GM23338 (cell line): ENCODE data around the gene INPP4A. TPM values are rescaled to one million over a fixed set of nuclear protein-coding genes. Genes with fewer than 3 reads are reported as not detected.

Experiments used
- ATAC-seq: fragments of 200-7000 bp; cut with Tn5 transposase; 3 replicates; pipeline ENCODE4 v1.9.1; 2020
- DNase-seq: peaks from one replicate; pipeline ENCODE4 v3.0.0-alpha.2; 2015; ENCODE audit warnings: low spot score
- H2AFZ ChIP-seq: fragments of 200-600 bp; sonication (generic); 2 replicates; pipeline ENCODE4 v1.8.0; 2016; ENCODE audit warnings: antibody characterized with exemption, mild to moderate bottlenecking, moderate library complexity
- H3F3A ChIP-seq: fragments of 200-600 bp; sonication (generic); replicated peaks from 2 replicates; pipeline ENCODE4 v1.8.0; 2017; ENCODE audit warnings: antibody characterized with exemption, mixed run types, low read depth
- H3K27ac ChIP-seq: fragments of 200-600 bp; sonication (generic); 2 replicates; pipeline ENCODE4 v1.6.1; 2016; ENCODE audit warnings: low read depth
- H3K27me3 ChIP-seq: fragments of 200-600 bp; sonication (generic); 2 replicates; pipeline ENCODE4 v1.8.0; 2016; ENCODE audit warnings: mild to moderate bottlenecking, mixed run types, moderate library complexity; ENCODE audit not compliant: insufficient read depth
- H3K36me3 ChIP-seq: fragments of 200-600 bp; sonication (generic); 2 replicates; pipeline ENCODE4 v1.8.0; 2016; ENCODE audit warnings: mild to moderate bottlenecking; ENCODE audit not compliant: insufficient read depth
- H3K4me1 ChIP-seq: fragments of 200-600 bp; sonication (generic); 2 replicates; pipeline ENCODE4 v1.8.0; 2016; ENCODE audit warnings: mild to moderate bottlenecking, moderate library complexity; ENCODE audit not compliant: insufficient read depth
- H3K4me2 ChIP-seq: fragments of 200-600 bp; sonication (generic); 2 replicates; pipeline ENCODE4 v1.7.1; 2017; ENCODE audit warnings: mixed run types
- H3K4me3 ChIP-seq: fragments of 200-600 bp; sonication (generic); 2 replicates; pipeline ENCODE4 v1.6.1; 2016; ENCODE audit warnings: mixed run types
- H3K79me2 ChIP-seq: fragments of 200-600 bp; sonication (generic); replicated peaks from 2 replicates; pipeline ENCODE4 v1.8.0; 2017; ENCODE audit warnings: mild to moderate bottlenecking; ENCODE audit not compliant: insufficient read depth
- H3K9me2 ChIP-seq: fragments of 200-600 bp; sonication (generic); 2 replicates; pipeline ENCODE4 v1.8.0; 2017; ENCODE audit not compliant: insufficient read depth
- H4K20me1 ChIP-seq: fragments of 200-600 bp; sonication (generic); replicated peaks from 2 replicates; pipeline ENCODE4 v1.8.0; 2017; ENCODE audit warnings: mild to moderate bottlenecking; ENCODE audit not compliant: insufficient read depth
- H3K27ac Mint-ChIP-seq: 2 replicates; pipeline ENCODE4 v1.8.0; 2020; ENCODE audit warnings: inconsistent platforms, mild to moderate bottlenecking, moderate library complexity, mixed read lengths
- H3K27me3 Mint-ChIP-seq: 3 replicates; pipeline ENCODE4 v1.8.0; 2022; ENCODE audit warnings: low read depth, mild to moderate bottlenecking, moderate library complexity, mixed read lengths, inconsistent platforms; ENCODE audit not compliant: insufficient read depth, poor library complexity
- H3K36me3 Mint-ChIP-seq: 3 replicates; pipeline ENCODE4 v1.8.0; 2021; ENCODE audit warnings: low read depth, mild to moderate bottlenecking, inconsistent platforms, moderate library complexity, mixed read lengths
- H3K4me1 Mint-ChIP-seq: 3 replicates; pipeline ENCODE4 v1.8.0; 2020; ENCODE audit warnings: mild to moderate bottlenecking, inconsistent platforms, mixed read lengths
- H3K4me3 Mint-ChIP-seq: 3 replicates; pipeline ENCODE4 v1.8.0; 2021; ENCODE audit warnings: moderate library complexity, mild to moderate bottlenecking, inconsistent platforms, mixed read lengths
- H3K9me3 Mint-ChIP-seq: 3 replicates; pipeline ENCODE4 v1.8.0; 2020; ENCODE audit warnings: moderate library complexity, mild to moderate bottlenecking, inconsistent platforms, mixed read lengths
- CREB1 ChIP-seq: fragments of 250-450 bp; sonication (Bioruptor Pico); IDR thresholded peaks from 2 replicates; pipeline ENCODE4 v1.5.0; 2020; ENCODE audit warnings: low read depth, mild to moderate bottlenecking, moderate library complexity
- CTCF ChIP-seq, 2 experiments: fragments of 200-600 bp in 1 of 2; sonication (generic) in 1 of 2; conservative IDR thresholded peaks; 2 replicates each; pipeline versions ENCODE4 v1.5.1 to v1.6.1; 2016 to 2017; ENCODE audit warnings: antibody characterized with exemption in 2 of 2, low read depth in 2 of 2, mild to moderate bottlenecking in 2 of 2, moderate library complexity in 1 of 2
- ETS1 ChIP-seq: IDR thresholded peaks from 2 replicates; pipeline ENCODE4 v1.6.1; 2016; ENCODE audit warnings: antibody characterized with exemption
- EZH2 ChIP-seq: fragments of 200-600 bp; sonication (generic); IDR thresholded peaks from one replicate; pipeline ENCODE4 v1.8.0; 2017; ENCODE audit warnings: antibody characterized with exemption, mild to moderate bottlenecking, low read depth; ENCODE audit not compliant: unreplicated experiment
- EZH2phosphoT487 ChIP-seq: fragments of 200-600 bp; sonication (generic); IDR thresholded peaks from one replicate; pipeline ENCODE4 v1.8.1; 2018; ENCODE audit warnings: antibody characterized with exemption; ENCODE audit not compliant: unreplicated experiment
- JUNB ChIP-seq: IDR thresholded peaks from one replicate; pipeline ENCODE4 v1.6.1; 2016; ENCODE audit warnings: antibody characterized with exemption; ENCODE audit not compliant: unreplicated experiment
- NANOG ChIP-seq: IDR thresholded peaks from 2 replicates; pipeline ENCODE4 v1.6.1; 2016; ENCODE audit warnings: antibody characterized with exemption, borderline replicate concordance
- POLR2AphosphoS5 ChIP-seq: IDR thresholded peaks from 2 replicates; pipeline ENCODE4 v1.6.1; 2016; ENCODE audit warnings: antibody characterized with exemption, low read depth
- REST ChIP-seq: IDR thresholded peaks from one replicate; pipeline ENCODE4 v1.6.1; 2018; ENCODE audit warnings: antibody characterized with exemption; ENCODE audit not compliant: unreplicated experiment
- STAT1 ChIP-seq: IDR thresholded peaks from one replicate; pipeline ENCODE4 v1.6.1; 2016; ENCODE audit warnings: antibody characterized with exemption; ENCODE audit not compliant: unreplicated experiment
- ZNF114 ChIP-seq: fragments of 250-450 bp; sonication (Bioruptor Pico); IDR thresholded peaks from 2 replicates; pipeline ENCODE4 v1.5.0; 2020; ENCODE audit warnings: mild to moderate bottlenecking, moderate library complexity
- ZNF331 ChIP-seq: fragments of 250-450 bp; sonication (Bioruptor Pico); IDR thresholded peaks from 2 replicates; pipeline ENCODE4 v1.5.0; 2020; ENCODE audit warnings: low read depth, mild to moderate bottlenecking, moderate library complexity
- ZNF462 ChIP-seq: fragments of 250-450 bp; sonication (Bioruptor Pico); IDR thresholded peaks from 2 replicates; pipeline ENCODE4 v1.5.0; 2020; ENCODE audit warnings: mild to moderate bottlenecking, moderate library complexity
- polyA plus RNA-seq: library from polyadenylated mRNA; unstranded; fragments of >200 nt; fragmentation: Nextera tagmentation; extraction: Ambion mirVana; gene quantifications from 2 replicates; pipeline ENCODE4 v1.2.1, GENCODE V29; 2016
- total RNA-seq: library from RNA; depleted of rRNA; stranded (reverse); fragments of >200 nt; shearing (Covaris generic); gene quantifications from 2 replicates; pipeline ENCODE4 v1.2.3, GENCODE V29; 2014

The INPP4A gene
- total and polyA plus RNA-seq, 2 experiments from 2014 or later = 8.5 to 36.9 TPM

- TF ChIP-seq ZNF331 (CRISPR knock-in tag) (no peak), STAT1 (no peak), CTCF (conservative IDR thresholded peaks at IDR 0.05; ENCODE audit: low read depth in 2 of 2) (no peak), NANOG (no peak), EZH2 (no peak), REST (no peak), ETS1 (no peak), POLR2AphosphoS5 (no peak), CREB1 (CRISPR knock-in tag) (no peak), ZNF462 (CRISPR knock-in tag) (no peak), EZH2phosphoT487 (no peak), ZNF114 (CRISPR knock-in tag) (no peak), JUNB (no peak)
- no peaks in the 10 kb centered on the region for H3F3A ChIP-seq
- no peak overlapping the region for H2AFZ ChIP-seq
- H3K27ac ChIP-seq = peak overlapping the region; percentile 50; the same call in 1 of the 2 replicates
- DNase-seq (peak; percentile 78), ATAC-seq (peak; percentile 90)
- H3K27me3 ChIP-seq = no peaks in the 10 kb centered on the region
- peak overlapping the region; percentile 6; the same call in 1 of the 2 replicates for H3K4me3 ChIP-seq
- H3K79me2 ChIP-seq = peaks cover 94% of the 10 kb centered on the region
- H3K4me2 ChIP-seq = peak overlapping the region; percentile 53; the same call in 1 of the 2 replicates
- H3K9me3 Mint-ChIP-seq = no peaks in the 10 kb centered on the region
- H3K4me3 Mint-ChIP-seq = peak overlapping the region; percentile 14; the same call in 1 of the 3 replicates
- peaks cover 8% of the 10 kb centered on the region; the same call in 2 of the 3 replicates for H3K36me3 Mint-ChIP-seq
- H3K36me3 ChIP-seq = peaks cover 3% of the 10 kb centered on the region; the same call in 1 of the 2 replicates
- no peaks in the 10 kb centered on the region for H3K9me2 ChIP-seq
- peak overlapping the region; percentile 88 for H3K27ac Mint-ChIP-seq
- peaks cover 34% of the 10 kb centered on the region for H4K20me1 ChIP-seq
- peaks cover 43% of the 10 kb centered on the region for H3K4me1 ChIP-seq
- peaks cover 75% of the 10 kb centered on the region for H3K4me1 Mint-ChIP-seq
- H3K27me3 Mint-ChIP-seq = peaks cover 5% of the 10 kb centered on the region
Observed at GRCh38 chr2:98454073-98454472, 9.4 kb downstream of the INPP4A start.
